ENCODE measurements around the gene OR10A7.
"Not testable (repeated sequence)": the region's sequence is repeated elsewhere in the genome, so short reads cannot be mapped to it uniquely, and the experiment has no call there.

OR10A7 gene

GRCh38 chr12:55220725-55221124, at the start of gene OR10A7:
TSS of gene OR10A7 (plus strand) at chr12:55221025. CDS start at chr12:55221025, 0 bp downstream.
- DNase-seq = no peak
- in situ Hi-C loops (cut with MboI; ENCODE audit: low pct_unique_long_range_greater_than_20kb, low sequenced_read_pairs) = no loop called here

- in situ Hi-C loops (cut with MboI; ENCODE audit: low pct_unique_long_range_greater_than_20kb, low sequenced_read_pairs) = no loop called here
- DNase-seq = no peak
These were observed 49.4 kb upstream of the OR10A7 start for GRCh38 chr12:55171445-55171844.

GRCh38 chr12:55171846-55172245, 49.0 kb upstream of the OR10A7 start:
- in situ Hi-C loops (cut with MboI; ENCODE audit: low pct_unique_long_range_greater_than_20kb, low sequenced_read_pairs); DNase-seq: not testable (repeated sequence)

GRCh38 chr12:55172686-55173085, 48.1 kb upstream of the OR10A7 start:
- in situ Hi-C loops (cut with MboI; ENCODE audit: low pct_unique_long_range_greater_than_20kb, low sequenced_read_pairs) = no loop called here
- peak; percentile 14 for DNase-seq

DNA sequence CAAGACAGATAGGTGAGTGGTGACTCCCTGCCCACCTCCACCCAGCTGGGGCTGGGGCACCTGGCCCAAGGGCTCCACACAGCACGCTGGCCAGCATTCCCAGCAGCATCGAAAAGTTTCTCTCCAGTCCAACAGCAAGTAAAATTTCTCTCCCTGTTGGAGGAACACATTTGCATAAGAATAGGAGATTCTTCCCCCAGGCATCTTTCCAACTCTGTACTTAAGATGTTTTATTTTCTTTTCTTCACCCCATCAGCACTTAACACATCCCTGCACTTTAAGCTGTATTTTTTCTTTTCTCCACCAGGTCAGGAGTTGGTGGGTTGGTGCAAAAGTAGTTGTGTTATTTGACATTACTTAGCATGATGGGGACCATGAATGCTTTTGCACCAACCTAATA, 47.4 kb upstream of the OR10A7 start:
- DNase-seq = no peak
- in situ Hi-C loops (cut with MboI; ENCODE audit: low pct_unique_long_range_greater_than_20kb, low sequenced_read_pairs) = no loop called here

DNA sequence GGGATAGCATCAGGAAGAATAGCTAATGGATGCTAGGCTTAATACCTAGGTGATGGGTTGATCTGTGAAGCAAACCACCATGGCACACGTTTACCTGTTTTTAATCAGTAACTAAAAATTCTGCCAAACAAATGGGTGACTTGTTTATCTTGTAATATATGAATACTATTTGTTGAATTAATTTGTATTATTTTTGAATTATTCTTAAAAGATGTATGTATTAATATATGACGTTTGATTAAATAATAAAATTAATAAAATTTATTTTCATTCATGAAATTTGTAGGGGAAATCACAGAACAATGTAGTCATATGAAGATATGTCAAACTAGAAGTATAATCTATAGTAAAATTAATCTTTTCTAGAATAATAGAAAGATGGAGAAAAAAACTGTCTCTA, 32.3 kb upstream of the OR10A7 start:
- in situ Hi-C loops (cut with MboI; ENCODE audit: low pct_unique_long_range_greater_than_20kb, low sequenced_read_pairs) = loop anchor here (25.0 kb wide), 1 partner anchor 449 kb away; the partner anchor contains the start of gene OR10P1

GRCh38 chr12:55188974-55189556, 31.8 kb upstream of the OR10A7 start:
- peak; percentile 91 for DNase-seq
- in situ Hi-C loops (cut with MboI; ENCODE audit: low pct_unique_long_range_greater_than_20kb, low sequenced_read_pairs) = loop anchor here (25.0 kb wide), 1 partner anchor 448 kb away; the partner anchor contains the start of gene OR10P1

More for the DNA sequence above, 32.3 kb upstream of the OR10A7 start:
- DNase-seq = no peak

DNA sequence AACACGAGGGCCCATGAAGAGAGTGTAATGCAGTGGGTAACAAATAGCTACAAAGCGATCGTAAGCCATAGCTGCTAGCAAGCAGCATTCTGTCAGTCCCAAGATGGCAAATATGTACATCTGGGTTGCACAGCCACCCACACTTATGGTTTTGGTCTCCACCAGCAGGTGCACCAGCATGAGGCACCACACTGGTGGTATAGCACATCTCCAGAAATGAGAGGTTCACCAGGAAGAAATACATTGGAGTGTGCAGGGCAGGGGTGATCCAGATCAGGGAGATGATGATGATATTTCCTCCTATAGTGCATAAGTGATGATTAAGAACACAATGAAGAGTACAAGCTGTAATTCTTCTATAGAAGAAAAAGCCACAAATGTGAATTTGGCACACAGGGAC, 26.4 kb upstream of the OR10A7 start:
- DNase-seq = no peak
- in situ Hi-C loops (cut with MboI; ENCODE audit: low pct_unique_long_range_greater_than_20kb, low sequenced_read_pairs) = loop anchor here (25.0 kb wide), 1 partner anchor 443 kb away; the partner anchor contains the start of gene OR10P1

GRCh38 chr12:55226523-55226922, 5.7 kb downstream of the OR10A7 start:
- in situ Hi-C loops (cut with MboI; ENCODE audit: low pct_unique_long_range_greater_than_20kb, low sequenced_read_pairs) = no loop called here
- no peak for DNase-seq

DNA sequence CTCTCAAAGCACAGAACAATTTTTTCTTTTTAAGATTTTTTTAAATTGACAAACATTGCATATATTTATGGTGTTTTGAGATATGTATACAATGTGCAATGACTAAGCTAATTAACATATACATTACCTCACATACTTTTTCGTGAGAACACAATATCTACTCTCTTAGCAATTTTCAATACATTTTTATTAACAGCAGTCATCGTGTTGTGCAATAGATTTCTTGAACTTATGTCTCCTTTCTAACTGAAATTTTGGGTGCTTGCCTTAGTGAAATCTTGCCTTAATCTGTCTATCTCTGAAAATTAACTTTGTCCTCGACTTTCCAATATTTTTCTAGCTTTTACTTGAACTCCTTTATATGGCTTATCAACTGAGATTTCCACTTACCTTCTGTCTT, 6.8 kb downstream of the OR10A7 start:
- no peak for DNase-seq
- in situ Hi-C loops (cut with MboI; ENCODE audit: low pct_unique_long_range_greater_than_20kb, low sequenced_read_pairs) = no loop called here

DNA sequence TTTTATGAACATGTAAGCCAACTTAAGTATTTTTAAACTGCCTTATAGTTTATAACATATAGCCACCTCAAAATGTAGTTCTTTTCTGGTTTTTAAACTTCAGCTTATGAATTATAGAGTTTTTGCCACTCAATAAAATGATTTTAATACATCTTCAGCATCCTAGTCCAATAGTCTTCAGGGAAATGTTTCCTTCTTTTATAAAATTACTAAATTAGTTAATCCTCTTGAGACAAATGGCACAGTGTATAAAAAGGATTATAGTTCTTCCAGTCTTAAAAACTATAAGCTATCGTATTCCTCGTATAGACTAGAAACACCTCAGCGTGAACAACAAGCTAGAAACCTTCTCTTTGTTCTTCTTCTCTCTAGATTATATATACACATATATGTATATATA, 23.5 kb downstream of the OR10A7 start, which contains the start of gene OR6C74:
OR6C74 (plus strand) TSS at position 301 of the 400 bp plus-strand sequence. CDS start 2,679 bp downstream, outside the sequence.
- no peak for DNase-seq
- in situ Hi-C loops (cut with MboI; ENCODE audit: low pct_unique_long_range_greater_than_20kb, low sequenced_read_pairs) = no loop called here

GRCh38 chr12:55246159-55246558, 25.3 kb downstream of the OR10A7 start:
- in situ Hi-C loops (cut with MboI; ENCODE audit: low pct_unique_long_range_greater_than_20kb, low sequenced_read_pairs) = no loop called here

GRCh38 chr12:55250944-55251343, 30.1 kb downstream of the OR10A7 start:
- in situ Hi-C loops (cut with MboI; ENCODE audit: low pct_unique_long_range_greater_than_20kb, low sequenced_read_pairs) = no loop called here
- DNase-seq = no peak

More at GRCh38 chr12:55246159-55246558, 25.3 kb downstream of the OR10A7 start:
- DNase-seq = no peak

- in situ Hi-C loops (cut with MboI; ENCODE audit: low pct_unique_long_range_greater_than_20kb, low sequenced_read_pairs) = no loop called here
- no peak for DNase-seq
These were observed 32.5 kb downstream of the OR10A7 start for GRCh38 chr12:55253281-55253680.

DNA sequence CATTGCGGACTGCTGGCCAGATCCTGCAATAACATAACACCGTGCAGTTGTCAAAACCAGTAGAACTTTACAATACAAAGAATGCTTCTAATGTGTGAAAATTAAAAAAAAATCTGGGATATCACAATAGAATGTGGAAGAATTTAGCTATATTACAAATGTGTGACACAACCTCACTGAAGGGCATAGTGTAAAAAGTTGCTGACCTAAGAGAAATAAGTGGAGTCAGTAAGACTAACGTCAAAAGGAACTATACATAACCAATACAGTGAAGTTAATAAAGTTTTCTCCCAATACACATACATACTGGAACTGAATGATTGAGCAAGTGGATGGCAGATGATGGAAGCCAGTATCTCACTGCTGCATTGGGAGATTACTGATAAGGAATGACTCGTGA, 36.0 kb downstream of the OR10A7 start:
- in situ Hi-C loops (cut with MboI; ENCODE audit: low pct_unique_long_range_greater_than_20kb, low sequenced_read_pairs) = no loop called here
- no peak for DNase-seq

GRCh38 chr12:55258303-55258702, 37.5 kb downstream of the OR10A7 start:
- DNase-seq = no peak
- in situ Hi-C loops (cut with MboI; ENCODE audit: low pct_unique_long_range_greater_than_20kb, low sequenced_read_pairs) = no loop called here
